GM18907 (cell line): ENCODE data around the gene HUS1B.
A peak's percentile ranks its signal among the peaks of the same experiment; 100 is the strongest.
"Not testable (repeated sequence)": the region's sequence is repeated elsewhere in the genome, so short reads cannot be mapped to it uniquely, and the experiment has no call there.

Experiments
- ATAC-seq: cut with Tn5 transposase; IDR thresholded peaks from one replicate; pipeline ENCODE4 v1.9.1; 2021; ENCODE audit warnings: mild to moderate bottlenecking, moderate library complexity; ENCODE audit not compliant: unreplicated experiment

The HUS1B gene

DNA sequence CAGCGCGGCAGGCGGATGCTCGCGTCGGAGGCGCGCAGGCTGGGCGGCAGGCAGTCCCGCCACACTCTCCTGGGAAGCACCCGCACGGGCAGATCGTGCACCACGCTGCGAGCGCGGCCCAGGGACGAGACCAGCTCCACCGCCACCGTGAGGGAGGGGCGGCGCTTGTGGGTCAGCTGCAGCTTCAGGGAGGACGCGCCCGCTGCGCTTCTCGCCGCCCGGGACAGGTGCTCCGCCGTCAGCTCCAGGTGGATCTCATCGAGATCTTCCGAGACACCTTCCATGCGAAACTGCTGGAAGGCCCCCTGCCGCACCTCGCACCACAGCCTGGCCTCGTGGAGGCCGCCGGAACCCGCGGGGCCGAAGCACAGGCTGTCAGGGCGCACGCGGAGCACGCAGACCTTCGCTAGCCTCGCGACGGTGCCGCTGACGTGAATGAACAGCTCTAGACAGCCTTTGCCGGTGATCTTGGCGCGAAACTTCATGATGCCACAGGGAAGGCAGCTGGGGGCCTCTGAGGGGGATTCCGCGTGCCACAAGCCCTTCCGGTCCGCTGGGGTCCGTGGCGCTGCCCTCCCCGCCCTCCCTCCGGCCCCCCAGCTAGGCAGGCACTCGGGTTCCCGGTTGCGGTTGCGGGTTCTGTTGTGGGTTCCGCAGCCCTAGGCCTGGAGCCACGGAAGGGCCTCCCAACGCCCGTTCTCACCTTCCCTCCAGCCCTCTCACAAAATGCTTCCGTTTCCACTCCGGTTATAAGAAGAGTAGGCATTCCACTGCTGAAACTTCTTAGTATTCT, at the start of gene HUS1B:
Gene HUS1B, minus strand, starts transcription at position 641 of the 793 bp plus-strand sequence. Its CDS starts 156 bp downstream, at position 485.
- no peak for ATAC-seq

DNA sequence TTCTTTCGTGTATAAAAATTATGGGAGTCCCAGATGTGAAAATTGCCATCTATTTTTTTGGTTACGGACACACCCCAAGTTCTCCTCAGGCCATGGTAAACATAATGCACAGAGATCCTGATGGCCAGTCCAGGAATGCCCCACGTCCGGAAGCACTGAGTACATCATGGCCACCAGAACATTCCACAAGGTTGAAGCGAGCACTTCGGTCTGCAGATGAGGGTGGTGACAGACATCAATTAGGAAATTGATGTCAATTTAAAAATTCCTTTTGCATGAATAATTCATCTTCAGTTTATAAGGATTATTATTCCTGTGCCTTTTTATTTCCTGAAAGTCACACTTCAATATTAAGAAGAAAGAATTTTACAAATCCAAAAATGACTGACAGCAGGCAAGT, 49.2 kb upstream of the HUS1B start:
- ATAC-seq = no peak

DNA sequence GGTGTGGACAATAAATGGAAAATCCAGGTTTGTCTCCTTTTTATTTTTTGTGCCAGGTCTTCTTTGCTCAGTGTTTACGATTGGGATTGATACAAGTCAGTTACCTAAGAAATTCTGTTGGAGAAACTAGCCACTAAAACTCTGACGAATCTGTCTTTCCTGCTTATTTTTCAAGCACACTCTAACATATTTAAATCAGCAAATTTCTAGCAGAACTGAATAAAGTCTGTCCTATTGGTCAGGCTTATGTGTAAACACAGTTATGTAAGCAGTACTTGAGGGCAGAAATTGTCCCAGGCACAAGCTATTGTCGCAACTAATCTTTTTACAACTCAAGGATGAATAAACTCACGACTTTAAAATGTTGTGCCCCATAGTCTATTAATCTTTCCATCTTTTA, 48.1 kb upstream of the HUS1B start:
- ATAC-seq = no peak

GRCh38 chr6:704046-704445, 47.1 kb upstream of the HUS1B start:
- no peak for ATAC-seq

DNA sequence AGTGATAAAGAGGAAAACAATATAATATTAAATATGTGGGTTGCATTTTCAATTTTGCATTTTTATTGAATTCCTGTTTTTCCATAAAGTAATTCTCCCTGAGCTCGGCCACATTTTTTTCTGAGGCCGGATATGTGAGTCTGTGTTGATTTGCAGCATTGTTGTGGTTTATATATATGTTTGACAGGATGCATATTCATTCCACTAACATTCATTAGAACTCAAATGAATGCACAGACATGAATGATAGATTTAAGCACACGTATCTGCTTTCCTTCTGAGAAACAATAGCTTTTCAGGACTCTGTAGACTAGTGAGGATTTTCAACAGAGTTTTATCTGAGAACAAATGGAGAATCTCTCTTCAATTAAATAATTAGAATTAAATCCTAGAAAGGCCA, 46.7 kb upstream of the HUS1B start:
- no peak for ATAC-seq

DNA sequence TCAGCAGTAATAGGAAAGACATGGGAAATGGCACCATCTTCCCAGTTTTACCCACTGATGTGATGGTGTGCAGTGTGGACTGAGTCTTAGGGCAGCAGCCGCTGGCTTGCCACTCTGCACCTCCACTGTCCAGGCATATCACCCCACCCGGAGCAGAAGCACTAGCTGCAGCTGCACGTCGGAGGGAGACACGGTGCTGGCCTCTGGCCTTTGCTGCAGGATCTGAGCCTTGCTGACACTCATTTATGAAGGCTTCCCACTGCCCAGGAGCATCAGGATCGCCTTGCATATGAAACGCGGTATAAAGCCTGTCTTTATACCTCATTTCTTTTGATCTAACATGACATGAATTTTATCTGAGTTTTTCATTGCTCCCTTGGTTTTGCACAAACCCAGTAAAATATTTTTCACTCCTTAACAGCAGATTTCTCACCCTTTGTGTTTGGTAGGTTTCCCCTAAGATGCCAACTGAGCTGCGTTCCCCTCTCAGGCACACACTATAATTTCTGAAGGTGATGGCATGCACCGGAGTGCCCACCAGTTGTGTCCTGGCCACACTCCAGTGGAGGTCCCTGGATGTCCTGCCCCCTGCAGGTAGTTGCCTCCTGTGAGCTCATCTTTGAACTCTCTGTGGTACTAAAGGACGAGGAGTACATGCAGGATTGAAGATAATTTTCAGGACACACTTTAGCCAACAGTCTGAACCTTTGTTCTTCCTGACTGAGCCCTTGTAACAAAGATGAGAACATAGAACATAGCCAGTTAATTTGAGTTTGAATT, 45.0 kb upstream of the HUS1B start:
- no peak for ATAC-seq

DNA sequence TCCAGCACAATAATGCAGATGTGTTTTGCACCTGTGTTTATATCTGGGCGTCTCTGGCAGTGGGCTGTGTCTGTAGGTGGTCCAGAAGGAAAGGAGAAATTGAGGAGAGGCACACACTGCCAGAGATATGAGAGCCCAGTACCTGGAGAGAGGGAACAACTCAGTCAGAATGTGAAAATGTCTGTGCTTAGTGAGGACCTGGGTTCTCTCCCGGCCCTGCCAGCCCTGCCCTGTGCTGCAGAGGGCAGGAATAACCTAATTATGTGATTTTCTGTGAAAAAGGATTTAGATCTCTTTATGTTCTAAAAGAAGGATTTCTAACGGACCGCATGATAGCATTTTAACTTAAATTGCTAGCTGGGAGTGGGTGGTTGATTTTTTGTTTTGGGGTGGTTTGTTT, 44.3 kb upstream of the HUS1B start:
- ATAC-seq = no peak

GRCh38 chr6:700490-700889, 43.6 kb upstream of the HUS1B start:
- ATAC-seq = no peak

DNA sequence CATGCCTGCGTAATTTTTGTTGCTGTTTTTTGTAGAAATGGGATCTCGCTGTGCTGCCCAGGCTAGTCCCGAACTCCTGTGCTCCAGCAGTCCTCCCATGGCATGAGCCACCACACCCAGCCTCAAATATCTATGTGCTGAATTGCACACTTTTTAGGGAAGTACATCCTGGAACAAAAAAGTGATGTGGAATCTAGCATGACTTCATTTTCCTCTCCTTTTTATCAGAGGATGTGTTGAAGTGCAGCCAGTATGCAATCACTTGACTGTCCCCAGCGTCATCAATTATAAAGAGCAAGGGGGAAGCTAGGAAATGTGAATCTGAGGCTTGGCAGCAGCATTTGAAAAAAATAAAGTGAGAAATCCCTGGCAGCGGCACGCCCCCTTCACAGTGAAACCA, 42.4 kb upstream of the HUS1B start:
- ATAC-seq = no peak

GRCh38 chr6:694431-695126, 37.7 kb upstream of the HUS1B start:
- ATAC-seq = not testable (repeated sequence)

DNA sequence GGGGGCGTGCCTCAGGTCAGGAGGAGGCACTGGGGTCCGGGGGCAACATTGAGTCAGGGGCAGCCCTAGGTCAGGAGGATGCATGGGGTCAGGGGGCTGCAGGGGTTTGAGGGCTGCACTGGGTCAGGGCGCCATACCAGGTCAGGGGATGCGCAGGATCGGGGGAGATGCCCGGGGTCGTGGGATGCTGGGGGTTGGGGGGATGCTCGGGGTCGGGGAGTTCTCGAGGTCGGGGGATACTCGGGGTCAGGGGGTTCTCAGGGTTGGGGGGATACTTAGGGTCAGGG, 36.8 kb upstream of the HUS1B start:
- no peak for ATAC-seq

GRCh38 chr6:692858-693722, 36.2 kb upstream of the HUS1B start, which contains the start of gene EXOC2:
Gene EXOC2 (minus strand): TSS chr6:693139. CDS start chr6:637818, 55,321 bp downstream.
- ATAC-seq = peak; percentile 91

DNA sequence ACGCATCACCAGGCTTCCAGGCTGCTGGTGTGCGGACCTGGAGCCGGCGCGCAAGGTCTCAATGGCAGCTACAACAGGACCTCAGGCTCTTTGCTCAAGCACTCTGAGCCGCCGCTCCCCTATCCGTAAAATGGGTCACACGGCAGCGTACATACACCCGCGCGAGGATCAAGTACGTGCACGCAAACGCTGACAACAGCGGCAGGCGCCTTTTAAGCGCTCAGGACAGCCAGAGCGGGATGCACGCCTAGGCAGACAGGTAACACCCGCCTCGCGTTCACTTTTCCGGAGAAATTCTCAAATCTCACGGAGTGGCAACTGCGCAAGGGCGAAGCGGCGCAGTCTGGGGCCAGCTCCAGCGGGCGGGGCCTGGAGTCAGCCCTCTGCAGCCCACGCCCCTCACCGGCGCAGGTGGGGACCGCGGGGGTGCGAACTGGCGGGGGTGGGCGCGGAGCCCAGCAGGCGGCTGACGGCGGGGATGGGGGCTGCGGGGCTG, 35.5 kb upstream of the HUS1B start:
- ATAC-seq = peak; percentile 71

DNA sequence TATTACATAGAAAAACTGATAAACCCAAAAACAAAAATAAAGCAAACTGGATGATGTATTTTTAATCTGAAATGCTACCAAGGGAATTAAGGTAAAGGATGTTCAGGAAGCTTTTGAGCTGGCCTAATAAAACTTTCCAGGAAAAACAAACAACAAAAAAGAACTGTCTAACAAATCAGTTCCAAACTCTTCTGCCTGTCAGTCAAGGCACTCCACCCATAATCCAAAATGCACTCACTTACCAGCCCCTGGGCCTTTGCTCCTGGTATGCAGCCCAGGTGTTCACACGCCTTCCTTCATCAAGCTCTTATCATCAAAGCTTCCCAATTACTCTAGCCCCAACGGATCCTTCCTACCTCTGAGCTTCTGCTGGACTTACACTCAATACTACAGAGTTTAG, 32.3 kb upstream of the HUS1B start:
- ATAC-seq = no peak

GRCh38 chr6:686497-686896, 29.6 kb upstream of the HUS1B start:
- no peak for ATAC-seq

DNA sequence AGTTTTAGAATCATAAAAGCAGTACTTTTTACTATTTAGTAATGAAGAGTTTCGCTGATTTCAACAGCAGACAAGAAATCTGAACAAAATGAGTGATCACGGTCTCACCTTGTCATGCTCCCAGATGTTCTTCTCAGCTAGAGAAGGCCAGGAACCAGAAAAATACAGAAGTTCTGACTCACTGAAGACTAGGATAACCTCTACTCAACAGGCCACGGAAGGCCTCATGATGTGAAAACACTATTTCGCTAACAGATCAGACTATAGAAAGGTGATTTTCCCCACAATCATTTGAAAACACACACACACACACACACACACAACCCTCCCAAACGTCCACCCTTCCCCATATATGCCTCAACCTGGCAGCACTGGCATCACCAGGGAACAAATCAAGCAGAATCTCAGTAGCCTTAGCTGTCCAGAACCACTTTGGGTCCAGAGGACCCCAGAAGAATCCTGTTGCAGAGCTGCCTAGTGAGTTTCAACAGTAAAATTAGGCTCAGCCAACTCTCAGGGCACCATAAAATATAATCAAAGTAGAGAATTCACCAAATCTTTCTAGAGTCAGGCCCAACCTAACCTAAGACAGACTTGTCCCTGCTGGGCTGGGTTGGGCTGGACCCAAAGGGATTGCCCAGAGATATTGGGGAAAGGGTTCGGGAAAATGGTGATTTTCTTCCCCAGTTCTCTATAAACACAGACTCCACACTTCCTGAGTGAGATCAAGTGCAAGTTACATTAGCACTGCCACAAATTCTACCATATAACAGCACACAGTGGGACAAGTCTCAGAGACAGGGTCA, 28.1 kb upstream of the HUS1B start:
- peak; percentile 75 for ATAC-seq

DNA sequence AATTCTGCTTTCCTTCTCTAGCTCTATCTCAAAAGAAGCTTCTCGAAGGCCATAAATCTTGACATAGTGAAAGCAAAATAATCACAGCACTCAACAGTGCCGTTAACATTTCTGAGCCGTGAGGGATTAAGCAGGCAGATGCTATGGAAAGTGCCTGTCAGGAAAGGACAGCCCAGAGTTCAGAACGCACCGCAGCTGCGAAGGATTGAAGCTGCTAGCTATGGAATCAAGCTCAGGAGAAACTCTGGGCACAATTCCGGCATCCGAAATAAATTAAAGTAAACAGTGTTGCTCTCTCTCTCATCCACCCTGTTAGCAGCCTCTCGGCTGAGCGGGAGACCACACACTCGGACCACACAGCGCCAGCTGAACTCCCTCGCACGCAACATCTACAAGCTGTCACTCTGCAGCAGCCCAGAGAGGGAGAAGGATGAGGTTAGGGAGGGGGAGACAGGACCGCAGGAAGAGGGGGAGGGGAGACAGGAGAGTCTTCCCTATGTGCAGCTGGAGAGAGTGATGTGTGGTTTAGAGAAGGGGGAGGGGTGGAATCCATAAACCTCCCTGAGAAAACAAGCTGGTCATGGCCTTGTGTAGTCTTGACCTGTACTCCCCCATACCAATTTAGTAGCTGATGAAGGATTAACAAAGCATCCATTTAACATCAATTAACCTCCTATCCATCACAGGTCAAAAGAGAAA, 27.0 kb upstream of the HUS1B start:
- no peak for ATAC-seq

DNA sequence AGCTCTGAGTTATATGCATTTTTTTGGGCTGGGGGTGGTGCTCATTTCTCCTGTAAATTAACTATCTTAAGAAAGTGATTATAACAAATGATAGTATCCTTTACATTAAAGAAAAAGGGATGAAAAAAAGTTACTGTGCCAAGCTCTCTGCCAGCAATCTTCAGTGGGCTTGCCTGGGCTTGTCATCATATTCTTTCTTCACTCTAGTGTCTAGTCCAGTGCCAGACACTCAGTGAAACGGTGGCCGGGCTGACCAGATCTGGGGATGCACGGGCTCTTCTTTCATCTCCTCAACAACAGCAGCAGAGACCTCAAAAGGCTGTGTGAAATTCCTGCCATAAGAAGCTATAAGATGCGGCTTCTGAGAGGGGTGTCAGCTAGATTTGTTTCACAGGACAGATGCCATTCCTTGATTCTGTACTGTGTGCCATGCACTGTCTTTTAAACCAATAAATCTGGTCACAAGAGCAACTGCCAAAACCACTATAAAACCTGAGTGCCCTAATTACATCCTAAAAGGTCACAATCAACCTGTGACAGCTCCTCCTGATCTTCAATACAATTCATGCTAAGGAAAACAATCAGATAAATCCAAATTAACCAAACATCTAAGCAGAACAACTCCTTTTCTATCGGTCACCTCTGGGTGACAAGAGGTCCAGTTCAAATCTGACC, 23.9 kb upstream of the HUS1B start:
- ATAC-seq = no peak

- no peak for ATAC-seq
Observed at GRCh38 chr6:680251-680650, 23.4 kb upstream of the HUS1B start.
